Endothelial cell of umbilical vein (primary cell): ENCODE measurements around the gene CEBPB.

Experiments used
- CTCF ChIP-seq, 2 donors: IDR thresholded peaks; 1 replicate in 1 of 2; 2 replicates in 1 of 2; pipeline ENCODE4 v1.5.1; 2011; ENCODE audit warnings: low read length in 2 of 2, mild to moderate bottlenecking in 2 of 2, moderate library complexity in 2 of 2, control low read depth in 1 of 2, inconsistent platforms in 1 of 2, low read depth in 1 of 2; ENCODE audit not compliant: insufficient read depth in 1 of 2; ENCODE audit errors: extremely low read depth in 1 of 2
- MAX ChIP-seq: IDR thresholded peaks from 2 replicates; pipeline ENCODE4 v1.6.1; 2011; ENCODE audit not compliant: insufficient read depth, insufficient read length
- MYC ChIP-seq: IDR thresholded peaks from one replicate; pipeline ENCODE4 v1.6.1; 2011; ENCODE audit warnings: mild to moderate bottlenecking, low read depth, low read length
- POLR2A ChIP-seq: IDR thresholded peaks from 2 replicates; pipeline ENCODE4 v1.6.1; 2012; ENCODE audit warnings: low read depth, mild to moderate bottlenecking, control low read depth, low read length
- POLR2AphosphoS5 ChIP-seq: IDR thresholded peaks from 2 replicates; pipeline ENCODE4 v1.6.1; 2012; ENCODE audit warnings: low read depth, mild to moderate bottlenecking, control low read depth, low read length, moderate library complexity; ENCODE audit not compliant: insufficient read depth

- no peak for TF ChIP-seq CTCF (IDR thresholded peaks at IDR 0.05; ENCODE audit: extremely low read depth in 1 of 2, insufficient read depth in 1 of 2, low read depth in 1 of 2, low read length in 2 of 2)
- no peak for TF ChIP-seq POLR2A
- TF ChIP-seq MAX = no peak
- no peak for TF ChIP-seq POLR2AphosphoS5
- TF ChIP-seq MYC = no peak
Measured at GRCh38 chr20:50242178-50242514, 51.5 kb downstream of the CEBPB start.
